Measurements from ENCODE around the gene ERGIC1.

DNA sequence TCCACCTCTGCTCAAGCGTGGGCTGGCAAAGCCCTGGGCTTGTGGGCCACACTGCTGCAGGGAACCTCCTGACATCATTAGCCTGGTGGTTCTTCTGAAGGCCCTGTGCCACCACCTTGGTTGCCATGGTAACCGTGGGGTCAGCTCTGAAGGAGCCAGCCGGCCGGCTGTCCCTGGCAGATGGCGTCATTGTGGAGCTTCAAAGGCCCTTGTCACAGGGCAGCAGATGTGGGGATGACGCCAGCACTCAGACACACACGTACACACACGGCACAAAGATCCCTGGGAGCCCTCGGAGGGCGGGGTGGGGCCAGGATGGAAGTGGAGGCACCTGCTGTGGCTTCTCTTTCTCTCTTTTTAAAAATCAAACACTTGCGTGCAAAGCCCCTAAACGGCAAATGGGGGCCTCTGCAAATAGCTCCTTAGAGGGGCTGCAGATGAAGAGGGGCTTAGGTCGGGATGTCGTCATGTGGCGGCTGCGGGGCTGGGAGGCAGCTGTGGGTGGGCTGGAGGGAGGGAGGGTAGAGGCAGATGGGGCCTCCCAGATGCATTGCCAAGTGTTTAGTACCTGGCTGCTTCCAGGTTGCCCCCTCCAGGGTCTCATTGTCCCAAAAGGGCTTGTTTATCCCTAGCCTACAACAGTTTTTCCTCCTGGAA is 105.7 kb downstream of the ERGIC1 start:
- TF ChIP-seq, protein P1, sequence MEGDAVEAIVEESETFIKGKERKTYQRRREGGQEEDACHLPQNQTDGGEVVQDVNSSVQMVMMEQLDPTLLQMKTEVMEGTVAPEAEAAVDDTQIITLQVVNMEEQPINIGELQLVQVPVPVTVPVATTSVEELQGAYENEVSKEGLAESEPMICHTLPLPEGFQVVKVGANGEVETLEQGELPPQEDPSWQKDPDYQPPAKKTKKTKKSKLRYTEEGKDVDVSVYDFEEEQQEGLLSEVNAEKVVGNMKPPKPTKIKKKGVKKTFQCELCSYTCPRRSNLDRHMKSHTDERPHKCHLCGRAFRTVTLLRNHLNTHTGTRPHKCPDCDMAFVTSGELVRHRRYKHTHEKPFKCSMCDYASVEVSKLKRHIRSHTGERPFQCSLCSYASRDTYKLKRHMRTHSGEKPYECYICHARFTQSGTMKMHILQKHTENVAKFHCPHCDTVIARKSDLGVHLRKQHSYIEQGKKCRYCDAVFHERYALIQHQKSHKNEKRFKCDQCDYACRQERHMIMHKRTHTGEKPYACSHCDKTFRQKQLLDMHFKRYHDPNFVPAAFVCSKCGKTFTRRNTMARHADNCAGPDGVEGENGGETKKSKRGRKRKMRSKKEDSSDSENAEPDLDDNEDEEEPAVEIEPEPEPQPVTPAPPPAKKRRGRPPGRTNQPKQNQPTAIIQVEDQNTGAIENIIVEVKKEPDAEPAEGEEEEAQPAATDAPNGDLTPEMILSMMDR (IDR thresholded peaks at IDR 0.05), result no peak
- TF ChIP-seq POLR2A (IDR thresholded peaks at IDR 0.05), result no peak
